WTC11 (cell line): ENCODE results near the gene ACTR3C.

Experiments used
- CTCF ChIP-seq: fragments of 200-600 bp; IDR thresholded peaks from 2 replicates; pipeline ENCODE4 v1.8.0; 2022; ENCODE audit warnings: antibody characterized with exemption
- ZNF219 ChIP-seq: sonication (generic); formaldehyde crosslinking; IDR thresholded peaks from 2 replicates; pipeline ENCODE4 v1.8.0; 2023; ENCODE audit warnings: missing genetic modification reagents, mild to moderate bottlenecking, borderline replicate concordance

- no peak for TF ChIP-seq ZNF219
- TF ChIP-seq CTCF, result no peak
Observed at GRCh38 chr7:150337179-150337578, 13.8 kb upstream of the ACTR3C start.
